ENCODE data around the gene NXPH3. TPM values are rescaled to one million over a fixed set of nuclear protein-coding genes. Genes with fewer than 3 reads are reported as not detected.

NXPH3 gene
- total RNA-seq, 1 experiment from 2014 or later: not detected

DNA sequence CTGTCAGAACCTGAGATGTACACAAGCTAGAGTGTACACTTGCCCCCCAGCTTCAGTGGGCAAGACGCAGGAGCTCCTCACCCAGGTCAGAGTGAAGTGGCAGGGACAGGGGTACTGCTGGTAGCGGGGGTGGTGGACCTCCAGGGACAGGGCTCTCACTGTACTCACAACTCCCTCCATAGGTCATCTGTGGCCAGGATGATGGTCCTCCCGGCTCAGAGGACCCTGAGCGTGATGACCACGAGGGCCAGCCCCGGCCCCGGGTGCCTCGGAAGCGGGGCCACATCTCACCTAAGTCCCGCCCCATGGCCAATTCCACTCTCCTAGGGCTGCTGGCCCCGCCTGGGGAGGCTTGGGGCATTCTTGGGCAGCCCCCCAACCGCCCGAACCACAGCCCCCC lies 2.7 kb downstream of the NXPH3 start:
- no peak for DNase-seq
- intact Hi-C loops (cut with micrococcal nuclease; ENCODE audit: unreplicated experiment): loop anchor here (10.0 kb wide), 2 partner anchors 206 to 506 kb away; partner anchors contain the start of gene KAT7
- Histone ChIP-seq H3K27me3 (ENCODE audit: insufficient read depth, low read depth) (peaks cover 55% of the 10 kb centered on the region), H3K4me1 (replicated peaks; ENCODE audit: insufficient read depth) (peaks cover 7% of the 10 kb centered on the region; the same call in 1 of the 2 replicates), H4K20me1 (ENCODE audit: insufficient read depth) (no peaks in the 10 kb centered on the region), H3K79me2 (ENCODE audit: low read depth) (no peaks in the 10 kb centered on the region), H3F3A (ENCODE audit: insufficient read depth, low read depth) (peaks cover 9% of the 10 kb centered on the region; the same call in 1 of the 2 replicates), H2AFZ (no peak overlapping the region), H3K4me2 (no peak overlapping the region), H3K9me2 (ENCODE audit: insufficient read depth) (no peaks in the 10 kb centered on the region), H3K36me3 (ENCODE audit: low read depth) (no peaks in the 10 kb centered on the region), H3K9me3 (ENCODE audit: insufficient read depth, low read depth) (no peaks in the 10 kb centered on the region), H3K4me3 (no peak overlapping the region), H3K27ac (no peak overlapping the region)
- CTCF ChIA-PET: no interaction called here
- no TSS peak for BruUV-seq (replicated peaks)
- TF ChIP-seq EZH2 (IDR thresholded peaks at IDR 0.05; ENCODE audit: low read depth): no peak
- TF ChIP-seq, protein P1, sequence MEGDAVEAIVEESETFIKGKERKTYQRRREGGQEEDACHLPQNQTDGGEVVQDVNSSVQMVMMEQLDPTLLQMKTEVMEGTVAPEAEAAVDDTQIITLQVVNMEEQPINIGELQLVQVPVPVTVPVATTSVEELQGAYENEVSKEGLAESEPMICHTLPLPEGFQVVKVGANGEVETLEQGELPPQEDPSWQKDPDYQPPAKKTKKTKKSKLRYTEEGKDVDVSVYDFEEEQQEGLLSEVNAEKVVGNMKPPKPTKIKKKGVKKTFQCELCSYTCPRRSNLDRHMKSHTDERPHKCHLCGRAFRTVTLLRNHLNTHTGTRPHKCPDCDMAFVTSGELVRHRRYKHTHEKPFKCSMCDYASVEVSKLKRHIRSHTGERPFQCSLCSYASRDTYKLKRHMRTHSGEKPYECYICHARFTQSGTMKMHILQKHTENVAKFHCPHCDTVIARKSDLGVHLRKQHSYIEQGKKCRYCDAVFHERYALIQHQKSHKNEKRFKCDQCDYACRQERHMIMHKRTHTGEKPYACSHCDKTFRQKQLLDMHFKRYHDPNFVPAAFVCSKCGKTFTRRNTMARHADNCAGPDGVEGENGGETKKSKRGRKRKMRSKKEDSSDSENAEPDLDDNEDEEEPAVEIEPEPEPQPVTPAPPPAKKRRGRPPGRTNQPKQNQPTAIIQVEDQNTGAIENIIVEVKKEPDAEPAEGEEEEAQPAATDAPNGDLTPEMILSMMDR (conservative IDR thresholded peaks at IDR 0.05): no peak
- POLR2A ChIA-PET (ENCODE audit: unreplicated experiment): no interaction called here

DNA sequence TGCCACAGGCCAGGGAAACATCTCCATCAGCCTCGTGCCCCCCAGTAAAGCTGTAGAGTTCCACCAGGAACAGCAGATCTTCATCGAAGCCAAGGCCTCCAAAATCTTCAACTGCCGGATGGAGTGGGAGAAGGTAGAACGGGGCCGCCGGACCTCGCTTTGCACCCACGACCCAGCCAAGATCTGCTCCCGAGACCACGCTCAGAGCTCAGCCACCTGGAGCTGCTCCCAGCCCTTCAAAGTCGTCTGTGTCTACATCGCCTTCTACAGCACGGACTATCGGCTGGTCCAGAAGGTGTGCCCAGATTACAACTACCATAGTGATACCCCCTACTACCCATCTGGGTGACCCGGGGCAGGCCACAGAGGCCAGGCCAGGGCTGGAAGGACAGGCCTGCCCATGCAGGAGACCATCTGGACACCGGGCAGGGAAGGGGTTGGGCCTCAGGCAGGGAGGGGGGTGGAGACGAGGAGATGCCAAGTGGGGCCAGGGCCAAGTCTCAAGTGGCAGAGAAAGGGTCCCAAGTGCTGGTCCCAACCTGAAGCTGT lies 3.4 kb downstream of the NXPH3 start:
- Histone ChIP-seq H3K27ac (no peak overlapping the region), H3K27me3 (ENCODE audit: insufficient read depth, low read depth) (peaks cover 48% of the 10 kb centered on the region), H3F3A (ENCODE audit: insufficient read depth, low read depth) (peaks cover 9% of the 10 kb centered on the region; the same call in 1 of the 2 replicates), H4K20me1 (ENCODE audit: insufficient read depth) (no peaks in the 10 kb centered on the region), H3K36me3 (ENCODE audit: low read depth) (no peaks in the 10 kb centered on the region), H3K4me1 (replicated peaks; ENCODE audit: insufficient read depth) (peaks cover 7% of the 10 kb centered on the region; the same call in 1 of the 2 replicates), H3K4me2 (no peak overlapping the region), H3K9me3 (ENCODE audit: insufficient read depth, low read depth) (no peaks in the 10 kb centered on the region), H3K4me3 (no peak overlapping the region), H3K79me2 (ENCODE audit: low read depth) (no peaks in the 10 kb centered on the region), H2AFZ (no peak overlapping the region), H3K9me2 (ENCODE audit: insufficient read depth) (no peaks in the 10 kb centered on the region)
- DNase-seq: no peak
- intact Hi-C loops (cut with micrococcal nuclease; ENCODE audit: unreplicated experiment): loop anchor here (10.0 kb wide), 2 partner anchors 206 to 506 kb away; partner anchors contain the start of gene KAT7
- ChIA-PET CTCF (no interaction called here), POLR2A (ENCODE audit: unreplicated experiment) (no interaction called here)
- TF ChIP-seq, protein P1 (conservative IDR thresholded peaks at IDR 0.05): no peak
- TF ChIP-seq EZH2 (IDR thresholded peaks at IDR 0.05; ENCODE audit: low read depth): no peak
- BruUV-seq (replicated peaks): no TSS peak

DNA sequence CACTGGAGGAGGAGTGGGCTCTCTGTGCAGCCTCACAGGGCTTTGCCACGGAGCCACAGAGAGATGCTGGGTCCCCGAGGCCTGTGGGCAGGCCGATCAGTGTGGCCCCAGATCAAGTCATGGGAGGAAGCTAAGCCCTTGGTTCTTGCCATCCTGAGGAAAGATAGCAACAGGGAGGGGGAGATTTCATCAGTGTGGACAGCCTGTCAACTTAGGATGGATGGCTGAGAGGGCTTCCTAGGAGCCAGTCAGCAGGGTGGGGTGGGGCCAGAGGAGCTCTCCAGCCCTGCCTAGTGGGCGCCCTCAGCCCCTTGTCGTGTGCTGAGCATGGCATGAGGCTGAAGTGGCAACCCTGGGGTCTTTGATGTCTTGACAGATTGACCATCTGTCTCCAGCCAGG lies 3.9 kb downstream of the NXPH3 start:
- H3K27me3 ChIP-seq (ENCODE audit: insufficient read depth, low read depth): peaks cover 44% of the 10 kb centered on the region
- no peaks in the 10 kb centered on the region for H3K9me3 ChIP-seq (ENCODE audit: insufficient read depth, low read depth)
- no peak overlapping the region for H3K4me3 ChIP-seq
- no peak overlapping the region for H3K27ac ChIP-seq
- no TSS peak for BruUV-seq (replicated peaks)
- no peaks in the 10 kb centered on the region for H3K79me2 ChIP-seq (ENCODE audit: low read depth)
- no peak for DNase-seq
- H3F3A ChIP-seq (ENCODE audit: insufficient read depth, low read depth): peaks cover 9% of the 10 kb centered on the region; the same call in 1 of the 2 replicates
- H3K9me2 ChIP-seq (ENCODE audit: insufficient read depth): no peaks in the 10 kb centered on the region
- no peak overlapping the region for H3K4me2 ChIP-seq
- no peaks in the 10 kb centered on the region for H3K36me3 ChIP-seq (ENCODE audit: low read depth)
- H3K4me1 ChIP-seq (replicated peaks; ENCODE audit: insufficient read depth): peaks cover 7% of the 10 kb centered on the region; the same call in 1 of the 2 replicates
- no peaks in the 10 kb centered on the region for H4K20me1 ChIP-seq (ENCODE audit: insufficient read depth)
- intact Hi-C loops (cut with micrococcal nuclease; ENCODE audit: unreplicated experiment): loop anchor here (10.0 kb wide), 2 partner anchors 205 to 505 kb away; partner anchors contain the start of gene KAT7
- TF ChIP-seq, protein P1 (conservative IDR thresholded peaks at IDR 0.05): no peak
- TF ChIP-seq EZH2 (IDR thresholded peaks at IDR 0.05; ENCODE audit: low read depth): no peak
- CTCF ChIA-PET: no interaction called here
- POLR2A ChIA-PET (ENCODE audit: unreplicated experiment): no interaction called here
- no peak overlapping the region for H2AFZ ChIP-seq
